Cardiac fibroblast (primary cell): Measurements from ENCODE around the gene RNF212.

Experiments used
- DNase-seq, 2 donors: peaks; one replicate each; pipeline versions ENCODE4 v3.0.0 to v3.0.0-alpha.2; 2010; ENCODE audit warnings: low read depth in 2 of 2
- H3K4me3 ChIP-seq, 2 donors: replicated peaks in 1 of 2; 1 replicate in 1 of 2; 2 replicates in 1 of 2; pipeline ENCODE4 v1.5.1; 2011; ENCODE audit warnings: low read depth in 2 of 2, low read length in 2 of 2, mild to moderate bottlenecking in 2 of 2, moderate library complexity in 1 of 2
- TF ChIP-seq, protein P1 (sequence below): IDR thresholded peaks from one replicate; pipeline ENCODE4 v1.5.1; 2011; ENCODE audit warnings: low read depth, mild to moderate bottlenecking, low read length, inconsistent platforms

RNF212 gene

DNA sequence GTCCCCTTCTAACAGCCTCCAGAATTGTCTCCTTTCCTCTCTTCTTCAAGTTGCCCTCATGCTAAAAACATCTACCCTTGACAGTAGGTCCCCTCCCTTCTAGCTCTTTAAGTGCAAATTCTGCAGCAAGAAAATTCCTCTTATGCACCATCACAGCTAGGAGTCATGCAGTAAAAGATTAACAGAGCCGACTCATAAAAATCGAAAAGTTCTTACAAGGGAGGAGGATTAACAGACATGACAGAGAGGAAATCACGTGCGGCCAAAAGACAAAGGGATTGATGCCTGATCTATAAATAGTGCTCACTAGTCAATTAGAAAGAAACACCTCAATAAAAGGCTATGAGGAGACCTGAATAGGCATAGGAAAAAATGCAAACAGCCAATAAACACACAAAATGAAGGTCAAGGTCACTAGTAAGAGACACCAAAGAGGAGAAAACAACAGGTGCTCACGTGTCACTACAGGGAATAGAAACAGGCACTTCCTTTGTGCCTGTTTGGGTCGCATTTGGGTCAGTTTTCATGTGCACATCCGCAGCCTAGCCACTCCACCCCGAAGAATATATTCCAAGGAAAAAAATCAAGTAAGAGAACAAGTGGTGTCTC is 3.4 kb downstream of the RNF212 start:
- TF ChIP-seq, protein P1, sequence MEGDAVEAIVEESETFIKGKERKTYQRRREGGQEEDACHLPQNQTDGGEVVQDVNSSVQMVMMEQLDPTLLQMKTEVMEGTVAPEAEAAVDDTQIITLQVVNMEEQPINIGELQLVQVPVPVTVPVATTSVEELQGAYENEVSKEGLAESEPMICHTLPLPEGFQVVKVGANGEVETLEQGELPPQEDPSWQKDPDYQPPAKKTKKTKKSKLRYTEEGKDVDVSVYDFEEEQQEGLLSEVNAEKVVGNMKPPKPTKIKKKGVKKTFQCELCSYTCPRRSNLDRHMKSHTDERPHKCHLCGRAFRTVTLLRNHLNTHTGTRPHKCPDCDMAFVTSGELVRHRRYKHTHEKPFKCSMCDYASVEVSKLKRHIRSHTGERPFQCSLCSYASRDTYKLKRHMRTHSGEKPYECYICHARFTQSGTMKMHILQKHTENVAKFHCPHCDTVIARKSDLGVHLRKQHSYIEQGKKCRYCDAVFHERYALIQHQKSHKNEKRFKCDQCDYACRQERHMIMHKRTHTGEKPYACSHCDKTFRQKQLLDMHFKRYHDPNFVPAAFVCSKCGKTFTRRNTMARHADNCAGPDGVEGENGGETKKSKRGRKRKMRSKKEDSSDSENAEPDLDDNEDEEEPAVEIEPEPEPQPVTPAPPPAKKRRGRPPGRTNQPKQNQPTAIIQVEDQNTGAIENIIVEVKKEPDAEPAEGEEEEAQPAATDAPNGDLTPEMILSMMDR: no peak
- no peak for DNase-seq
- no peak overlapping the region for H3K4me3 ChIP-seq

DNA sequence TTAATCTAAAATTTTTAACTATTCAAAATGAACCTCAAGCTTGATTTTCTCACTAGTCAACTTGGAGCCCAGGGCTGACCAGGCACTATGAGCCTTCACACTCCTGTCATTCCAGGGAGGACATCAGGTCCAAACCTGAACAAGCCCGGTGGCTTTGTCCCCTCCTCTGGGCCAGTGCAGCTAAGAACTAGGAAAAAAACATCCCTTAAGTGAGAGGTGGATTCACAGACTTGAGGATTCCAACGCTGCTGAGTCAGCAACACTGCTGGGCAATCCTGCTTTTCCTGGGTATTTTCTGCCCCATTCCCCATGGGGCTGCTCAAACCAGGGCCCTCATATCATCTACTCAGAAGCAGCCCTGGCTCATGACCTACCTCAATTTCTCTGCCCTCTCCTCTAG is 4.0 kb downstream of the RNF212 start:
- no peak for DNase-seq
- TF ChIP-seq, protein P1: no peak
- no peak overlapping the region for H3K4me3 ChIP-seq

DNA sequence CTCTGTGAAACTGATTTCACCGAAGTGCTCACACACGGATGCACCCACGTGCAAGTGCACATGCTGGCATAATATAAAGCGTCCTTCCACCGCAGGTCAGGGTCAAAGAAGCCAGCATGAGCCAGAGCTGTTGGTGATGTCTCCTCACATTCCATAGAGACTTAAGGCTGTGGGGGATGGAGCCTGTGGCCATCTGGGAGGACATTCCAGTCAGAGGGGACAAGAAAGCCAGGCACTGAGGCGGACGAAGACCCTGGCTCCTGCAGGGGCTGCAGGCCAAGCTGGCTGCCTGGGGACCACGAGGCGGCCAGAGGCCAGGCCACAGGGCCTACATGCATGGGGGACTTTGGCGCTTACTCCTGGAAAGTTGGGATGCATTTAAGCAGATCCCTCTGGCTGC is 7.7 kb downstream of the RNF212 start:
- TF ChIP-seq, protein P1: no peak
- DNase-seq: no peak
- no peak overlapping the region for H3K4me3 ChIP-seq

DNA sequence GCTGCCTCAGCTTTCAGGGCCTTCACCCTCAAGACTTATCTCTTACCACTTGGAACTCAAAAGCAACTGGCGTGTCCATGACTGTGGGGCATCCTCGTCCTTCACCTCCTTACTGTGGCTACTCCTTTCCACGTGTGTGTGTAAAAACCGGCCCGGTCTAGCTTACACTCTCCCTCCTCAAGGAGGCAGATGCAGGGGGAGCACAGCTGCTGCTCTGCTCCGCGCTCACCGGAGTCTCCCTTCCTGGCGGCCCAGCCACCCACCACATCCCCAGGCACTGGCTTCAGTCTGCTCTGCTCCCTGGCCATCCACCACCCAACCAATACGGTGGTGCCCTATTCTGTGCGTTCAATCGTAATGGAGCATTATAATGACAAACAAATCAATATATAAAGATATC is 8.3 kb downstream of the RNF212 start:
- DNase-seq: no peak
- no peak overlapping the region for H3K4me3 ChIP-seq
- TF ChIP-seq, protein P1: no peak

DNA sequence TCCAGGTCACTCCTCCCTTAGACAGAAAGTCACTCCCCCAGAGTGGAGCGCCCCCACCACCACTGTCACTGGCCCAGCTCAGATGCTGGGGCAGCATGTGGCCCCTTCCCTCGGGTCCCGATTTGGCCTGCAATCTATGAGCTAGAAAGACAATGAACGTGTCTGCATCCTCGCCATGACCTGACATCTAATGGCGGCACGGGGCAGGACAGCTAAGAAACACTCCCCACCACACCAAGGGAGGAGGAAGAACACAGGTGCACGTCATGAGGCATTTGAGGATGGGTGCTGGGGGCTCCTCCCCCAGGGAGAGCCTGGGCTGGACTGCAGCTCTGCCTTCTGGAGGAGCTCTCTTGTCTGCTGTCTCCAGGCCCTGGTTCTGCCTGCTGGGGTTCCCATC is 8.7 kb downstream of the RNF212 start:
- TF ChIP-seq, protein P1: no peak

DNA sequence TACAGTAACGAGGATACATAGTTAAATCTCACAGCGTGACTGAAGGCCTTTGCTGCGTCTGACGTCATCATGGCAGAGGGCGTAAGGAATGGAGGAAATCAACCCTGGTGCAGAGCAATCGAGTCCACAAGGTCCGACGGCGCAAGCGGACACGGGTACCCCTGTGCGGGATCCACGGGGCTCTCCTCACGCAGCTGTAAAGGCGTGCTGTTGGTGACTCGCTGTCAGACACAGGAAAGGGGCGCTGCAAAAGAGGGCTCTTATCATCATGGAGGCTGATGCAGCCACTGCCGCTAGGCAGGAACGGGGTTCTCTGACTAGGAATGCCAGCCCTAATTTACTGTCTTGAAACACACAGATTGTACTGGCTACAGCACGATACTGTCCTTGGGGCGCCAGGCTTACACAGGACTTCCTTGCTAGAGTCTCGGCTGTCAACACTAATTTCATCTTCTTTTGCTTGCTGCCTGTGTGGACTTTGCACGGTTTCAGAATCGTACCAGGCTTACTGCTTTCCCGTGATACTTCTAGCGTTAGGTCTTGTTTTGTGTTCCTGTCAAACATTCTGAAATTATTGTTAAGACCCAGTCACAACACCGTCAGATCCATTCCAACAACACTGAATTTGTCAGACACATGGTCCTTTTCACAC is 13.6 kb downstream of the RNF212 start:
- DNase-seq: no peak
- no peak overlapping the region for H3K4me3 ChIP-seq
- TF ChIP-seq, protein P1: no peak

More for the DNA sequence above, 8.7 kb downstream of the RNF212 start:
- no peak for DNase-seq
- H3K4me3 ChIP-seq: no peak overlapping the region
